GM21786 (cell line): ENCODE results near the gene CD99.
"Not testable (repeated sequence)": the region's sequence is repeated elsewhere in the genome, so short reads cannot be mapped to it uniquely, and the experiment has no call there.

ENCODE experiments used
- ATAC-seq: cut with Tn5 transposase; IDR thresholded peaks from one replicate; pipeline ENCODE4 v1.9.1; 2021; ENCODE audit not compliant: unreplicated experiment

Gene CD99

GRCh38 chrX:2767631-2768455, 76.7 kb downstream of the CD99 start:
- ATAC-seq, result no peak

- no peak for ATAC-seq
Measured at GRCh38 chrX:2769615-2770014, 78.5 kb downstream of the CD99 start.

DNA sequence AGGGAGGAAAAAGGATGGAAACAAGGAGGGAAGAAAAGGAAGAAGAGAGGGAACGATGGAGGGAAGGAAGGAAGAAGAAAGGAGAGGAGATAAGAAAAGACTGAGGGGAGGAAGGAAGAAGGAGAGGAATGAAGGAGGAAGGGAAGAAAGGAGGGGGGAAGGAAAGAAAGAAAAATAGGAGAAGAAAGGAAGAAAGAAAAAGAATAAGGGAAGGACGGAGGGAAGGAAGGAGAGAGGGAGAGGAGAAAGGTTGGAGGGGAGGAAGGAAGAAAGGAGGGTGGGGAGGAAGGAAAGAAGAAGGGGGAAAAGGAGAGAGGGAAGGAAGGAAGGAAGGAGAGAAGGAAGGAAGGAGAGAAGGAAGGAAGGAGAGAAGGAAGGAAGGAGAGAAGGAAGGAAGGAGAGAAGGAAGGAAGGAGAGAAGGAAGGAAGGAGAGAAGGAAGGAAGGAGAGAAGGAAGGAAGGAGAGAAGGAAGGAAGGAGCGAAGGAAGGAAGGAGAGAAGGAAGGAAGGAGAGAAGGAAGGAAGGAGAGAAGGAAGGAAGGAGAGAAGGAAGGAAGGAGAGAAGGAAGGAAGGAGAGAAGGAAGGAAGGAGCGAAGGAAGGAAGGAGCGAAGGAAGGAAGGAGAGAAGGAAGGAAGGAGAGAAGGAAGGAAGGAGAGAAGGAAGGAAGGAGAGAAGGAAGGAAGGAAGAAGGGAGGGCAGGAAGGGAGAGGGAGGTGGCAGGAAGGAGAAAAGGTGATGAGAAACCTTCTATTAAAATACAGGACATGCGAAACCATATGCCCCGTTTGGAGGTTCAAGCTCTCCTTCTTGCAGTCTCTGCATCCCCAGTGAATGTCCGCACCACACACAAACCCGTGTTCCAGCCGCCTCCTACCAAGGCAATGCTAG, 82.3 kb downstream of the CD99 start:
- ATAC-seq, result not testable (repeated sequence)

DNA sequence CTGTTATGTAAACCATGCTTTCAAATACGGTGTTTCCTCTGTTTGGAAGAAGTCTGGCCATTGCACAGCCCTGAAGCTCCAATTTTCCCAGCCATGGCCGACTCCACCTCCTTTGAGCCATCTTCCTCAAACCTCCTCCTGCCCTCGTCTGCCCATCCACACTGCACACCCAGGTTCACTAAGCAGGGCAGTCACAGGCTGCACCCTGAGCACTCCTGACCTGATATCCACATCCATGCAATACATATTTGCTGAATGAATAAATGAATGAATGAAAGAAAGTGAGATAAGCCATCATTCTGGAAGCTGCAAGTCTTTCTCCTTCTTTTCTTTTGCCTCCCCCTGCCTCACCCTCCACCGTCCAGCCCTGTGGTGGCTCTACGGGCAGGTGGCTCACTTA, 83.0 kb downstream of the CD99 start:
- ATAC-seq, result no peak

GRCh38 chrX:2774776-2775175, 83.7 kb downstream of the CD99 start:
- ATAC-seq, result no peak

GRCh38 chrX:2780472-2781225, 89.6 kb downstream of the CD99 start:
- peak; percentile 66 for ATAC-seq

DNA sequence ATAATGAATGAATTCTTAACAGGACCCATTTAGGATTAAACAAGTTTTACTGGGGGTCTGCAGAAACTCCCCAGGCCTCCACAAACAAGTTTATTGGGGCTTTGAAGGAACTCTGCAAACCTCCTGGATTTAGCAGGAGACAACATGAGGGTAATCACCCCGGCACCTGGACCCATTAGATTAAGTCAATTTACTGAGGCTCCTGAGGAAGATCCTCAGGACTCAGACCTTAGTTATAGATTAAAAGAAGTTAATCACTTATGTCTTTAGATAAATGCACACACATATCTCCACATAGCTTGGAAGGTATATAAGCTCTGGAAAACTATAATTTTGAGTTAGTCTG, 90.1 kb downstream of the CD99 start:
- no peak for ATAC-seq

DNA sequence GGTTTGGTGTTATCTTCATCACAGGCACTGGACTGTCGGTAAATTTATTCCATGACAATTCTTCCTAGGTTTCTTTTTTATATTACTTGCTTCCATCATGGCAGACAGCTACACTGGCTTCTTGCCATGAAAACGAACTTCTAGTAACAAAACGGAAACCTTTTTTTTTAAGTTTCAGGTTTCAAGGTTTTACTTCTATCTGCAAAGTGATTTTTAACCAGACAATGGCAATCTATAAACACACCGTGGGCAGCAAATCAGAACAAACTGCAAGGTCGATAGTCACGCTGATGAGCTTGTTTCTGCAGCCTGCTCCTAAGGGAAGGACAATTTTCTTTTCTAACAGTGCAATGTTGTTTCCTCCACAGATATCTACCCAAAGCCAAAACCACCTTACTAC, 90.6 kb downstream of the CD99 start:
- peak; percentile 51 for ATAC-seq

DNA sequence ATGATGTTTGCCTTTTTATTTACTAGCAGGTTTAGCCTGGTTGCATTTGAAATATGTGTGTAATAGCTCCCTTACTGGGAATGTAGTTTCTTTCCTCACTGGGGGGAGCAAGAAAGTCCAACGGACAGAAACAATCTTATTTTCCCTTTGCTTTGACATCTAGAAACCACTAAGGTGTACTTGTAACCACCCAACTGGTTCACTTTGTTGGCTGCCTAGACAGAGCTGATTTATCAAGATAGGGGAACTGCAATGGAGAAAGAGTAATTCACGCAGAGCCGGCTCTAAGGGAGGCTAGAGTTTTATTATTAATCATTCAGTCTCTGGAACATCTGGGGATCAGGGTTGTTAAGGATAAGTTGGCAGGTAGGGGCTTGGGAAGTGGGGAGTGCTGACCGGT, 91.1 kb downstream of the CD99 start:
- ATAC-seq, result peak; percentile 22

- ATAC-seq, result no peak
Measured at GRCh38 chrX:2782778-2783177, 91.7 kb downstream of the CD99 start.

DNA sequence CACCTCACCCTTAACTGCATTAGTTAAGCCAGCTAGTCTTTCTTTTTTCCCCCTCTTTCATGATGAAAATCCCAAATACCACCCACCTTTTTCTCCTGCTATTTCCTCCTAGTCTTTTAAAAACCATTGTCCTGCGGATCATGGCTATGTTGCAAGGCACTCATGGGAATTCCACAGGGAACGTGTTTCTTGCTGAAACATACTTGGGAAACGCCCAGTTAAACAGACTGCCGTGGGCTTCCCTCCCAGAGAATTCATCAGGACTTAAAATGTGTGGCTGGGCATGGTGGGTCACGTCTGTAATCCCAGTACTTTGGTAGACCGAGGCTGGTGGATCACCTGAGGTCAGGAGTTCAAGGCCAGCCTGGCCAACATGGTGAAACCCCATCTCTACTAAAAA, 92.9 kb downstream of the CD99 start:
- ATAC-seq, result no peak

- no peak for ATAC-seq
Measured at GRCh38 chrX:2785538-2785937, 94.4 kb downstream of the CD99 start.

DNA sequence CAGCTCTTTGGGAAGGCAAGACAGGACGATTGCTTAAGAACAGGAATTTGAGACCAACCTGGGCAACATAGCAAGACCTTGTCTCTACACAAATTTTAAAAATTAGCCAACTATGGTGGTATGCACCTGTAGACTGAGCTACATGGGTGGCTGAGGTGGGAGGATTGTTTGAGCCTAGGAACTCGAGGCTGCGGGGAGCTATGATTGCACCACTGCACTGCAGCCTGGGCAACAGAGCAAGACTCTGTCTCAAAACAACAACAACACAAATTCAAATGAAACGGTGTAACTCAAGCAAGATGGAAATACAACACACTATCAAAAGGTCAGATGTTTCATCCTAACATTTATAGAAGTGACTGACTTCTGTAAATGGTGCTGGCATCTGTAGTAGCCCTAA, 97.9 kb downstream of the CD99 start:
- ATAC-seq, result no peak

DNA sequence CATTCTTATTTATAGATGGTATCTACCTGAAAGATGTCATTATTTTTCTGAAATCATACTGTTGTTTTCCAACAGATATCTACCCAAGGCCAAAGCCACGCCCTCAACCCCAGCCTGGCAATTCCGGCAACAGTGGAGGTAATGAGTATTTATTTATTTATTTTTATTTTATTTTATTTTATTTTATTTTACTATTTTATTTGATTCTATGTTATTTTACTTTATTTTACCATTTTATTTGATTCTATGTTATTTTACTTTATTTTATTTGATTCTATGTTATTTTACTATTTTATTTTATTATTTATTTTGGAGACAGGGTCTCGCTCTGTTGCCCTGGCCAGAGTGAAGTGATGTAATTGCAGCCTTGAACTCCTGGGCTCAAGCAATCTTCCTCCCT, 98.5 kb downstream of the CD99 start:
- ATAC-seq, result no peak
